Cerebellar nuclear complex (tissue), 1 donor: ENCODE results near the gene HSPB1.
A peak's percentile ranks its signal among the peaks of the same experiment; 100 is the strongest.
"Not testable (repeated sequence)": the region's sequence is repeated elsewhere in the genome, so short reads cannot be mapped to it uniquely, and the experiment has no call there.

Experiments
- DNase-seq, 2 experiments: peaks; one replicate each; lab custom pipeline; 2025; lab: John Stamatoyannopoulos, UW

Gene HSPB1

DNA sequence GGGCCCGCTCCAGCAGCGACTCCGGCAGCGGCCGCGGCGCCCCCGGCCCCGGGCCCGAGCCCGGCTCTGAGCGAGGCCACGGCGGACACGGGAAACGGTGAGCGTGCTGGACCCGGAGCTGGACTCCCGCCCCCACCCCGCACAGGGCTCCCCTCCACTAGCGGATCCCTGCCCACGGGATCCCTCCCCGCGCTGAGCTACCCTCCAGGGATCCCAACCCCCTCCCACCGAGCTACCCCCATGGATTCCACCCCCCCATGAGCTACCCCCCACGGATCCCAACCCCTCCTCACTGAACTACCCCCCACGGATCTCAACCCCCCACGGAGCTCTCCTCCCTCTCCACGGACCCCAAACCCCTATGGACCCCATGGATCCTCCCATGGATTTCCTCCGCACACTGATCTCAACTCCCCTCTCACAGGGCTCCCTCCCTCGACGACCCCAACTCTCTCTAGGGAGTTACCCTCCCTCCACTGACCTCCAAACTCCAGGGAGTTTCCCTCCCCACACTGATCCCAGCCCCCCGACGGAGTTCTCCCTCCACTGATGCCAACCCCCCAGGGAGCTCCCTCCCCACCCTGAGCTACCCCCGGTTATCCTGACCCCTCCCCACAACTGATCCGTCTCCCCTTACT, 20.6 kb upstream of the HSPB1 start:
- DNase-seq, result no peak

DNA sequence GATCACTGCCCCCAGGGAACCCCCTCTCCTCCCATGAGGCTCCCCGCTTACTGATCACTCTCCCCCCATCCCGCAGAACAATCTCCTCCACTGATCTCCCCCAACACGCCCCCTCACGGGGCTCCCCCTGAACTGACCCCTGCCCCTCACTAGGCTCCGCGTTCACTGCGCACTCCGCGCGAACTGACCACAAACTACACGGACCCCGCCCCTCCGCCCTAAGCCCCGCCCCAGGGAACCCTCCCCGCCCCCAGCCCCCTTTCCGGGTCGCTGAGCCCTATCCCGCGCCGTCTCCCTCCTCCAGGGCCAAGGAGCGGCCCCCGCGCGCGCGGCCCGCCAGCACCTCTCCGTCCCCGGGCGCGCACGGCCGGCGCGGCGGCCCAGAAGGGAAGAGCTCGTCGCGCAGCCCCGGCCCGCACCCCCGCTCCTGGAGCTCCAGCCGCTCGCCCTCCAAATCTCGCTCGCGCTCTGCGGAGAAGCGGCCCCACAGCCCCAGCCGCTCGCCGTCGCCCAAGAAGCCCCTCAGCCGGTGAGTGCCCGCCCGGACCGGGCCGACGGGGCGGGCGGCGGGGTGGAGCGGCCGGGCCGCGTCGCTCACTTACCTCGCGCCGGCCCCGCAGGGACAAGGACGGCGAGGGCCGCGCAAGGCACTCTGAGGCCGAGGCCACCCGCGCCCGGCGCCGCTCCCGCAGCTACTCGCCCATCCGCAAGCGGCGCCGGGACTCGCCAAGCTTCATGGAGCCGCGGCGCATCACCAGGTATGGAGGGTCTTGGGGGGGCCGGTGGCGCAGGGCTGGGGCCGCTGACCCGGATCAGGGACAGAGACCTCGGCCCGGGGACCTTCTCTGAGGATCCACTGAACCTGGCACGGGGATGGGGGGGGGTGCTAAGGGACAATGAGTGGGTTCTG, 19.9 kb upstream of the HSPB1 start:
- no peak for DNase-seq

DNA sequence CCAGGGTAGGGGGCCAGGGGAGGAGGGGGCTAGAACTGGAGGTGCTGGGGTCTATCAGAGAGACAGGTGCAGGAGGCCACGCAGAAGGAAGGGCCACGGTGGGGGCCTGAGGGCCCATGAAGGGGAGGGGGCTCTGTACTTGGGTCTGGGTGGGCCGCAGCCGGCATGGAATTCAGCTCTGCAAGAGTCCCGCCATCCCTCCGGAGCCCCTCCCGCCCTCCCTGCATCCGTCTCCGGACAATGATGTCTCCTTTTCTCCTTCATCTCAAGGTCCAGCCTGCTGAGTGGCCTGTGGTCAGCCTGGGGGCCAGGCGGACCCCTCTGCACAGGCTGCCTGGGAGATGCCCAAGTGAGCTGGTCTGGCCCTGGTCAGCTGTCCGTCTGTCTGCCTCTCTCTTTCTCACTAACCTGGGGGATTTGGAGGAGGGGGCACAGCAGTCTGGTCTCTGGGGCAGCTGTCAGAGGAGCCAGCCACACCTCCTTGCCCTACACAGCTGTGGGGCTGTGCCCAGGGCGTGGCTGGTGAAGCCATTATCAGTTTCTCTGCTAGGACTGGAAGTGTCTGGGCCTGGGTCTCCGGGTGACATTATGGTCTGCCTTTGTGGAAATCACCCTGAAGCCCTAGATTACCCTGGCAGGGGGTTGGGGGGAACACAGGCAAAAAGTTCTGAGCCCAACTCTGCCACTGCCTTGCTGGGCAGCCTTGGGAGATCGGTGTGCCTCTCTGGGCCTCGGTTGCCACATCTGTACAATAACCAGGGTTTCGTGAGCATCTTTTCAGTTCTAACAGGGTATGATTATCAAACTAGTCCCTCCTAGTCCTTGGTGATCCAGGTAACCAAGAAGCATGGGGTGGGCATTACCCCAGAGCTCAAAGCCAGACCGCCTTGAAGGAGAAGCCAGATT, 19.0 kb upstream of the HSPB1 start:
- DNase-seq, result no peak

DNA sequence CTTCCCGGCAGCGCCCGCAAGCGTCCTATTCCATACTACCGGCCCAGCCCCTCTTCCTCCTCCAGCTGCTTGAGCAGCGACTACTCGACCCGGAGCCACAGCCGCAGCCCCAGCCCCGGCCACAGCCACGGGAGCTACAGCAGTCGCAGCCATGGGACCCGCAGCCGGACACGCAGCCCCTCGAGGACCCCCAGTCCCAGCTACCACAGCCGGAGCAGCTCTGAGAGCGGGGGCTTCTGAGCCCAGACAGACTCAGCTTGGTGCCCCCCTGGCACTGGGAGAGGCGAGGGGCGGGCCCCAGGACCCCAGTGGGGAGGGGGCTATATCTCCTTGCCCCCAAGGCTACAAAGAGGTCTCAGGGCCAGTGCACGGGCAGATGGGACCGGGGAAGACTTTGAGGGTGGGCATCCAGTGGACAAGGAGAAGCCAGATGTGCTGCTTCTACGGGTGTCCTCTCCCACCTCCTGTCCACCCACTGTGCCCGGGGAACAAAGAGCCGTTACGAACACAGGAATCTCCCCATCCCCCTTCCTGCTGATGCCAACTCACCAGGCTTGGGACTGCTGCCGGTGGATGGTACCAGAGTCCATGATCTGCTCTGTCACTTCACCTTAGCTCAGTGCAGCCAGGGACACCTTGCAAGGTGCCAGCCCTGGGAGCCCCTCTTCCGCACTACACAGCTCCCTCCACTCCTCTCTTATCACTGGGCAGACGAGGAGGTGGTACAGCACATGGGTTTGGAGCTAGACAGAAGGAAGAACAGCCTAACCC, 16.7 kb upstream of the HSPB1 start:
- no peak for DNase-seq

DNA sequence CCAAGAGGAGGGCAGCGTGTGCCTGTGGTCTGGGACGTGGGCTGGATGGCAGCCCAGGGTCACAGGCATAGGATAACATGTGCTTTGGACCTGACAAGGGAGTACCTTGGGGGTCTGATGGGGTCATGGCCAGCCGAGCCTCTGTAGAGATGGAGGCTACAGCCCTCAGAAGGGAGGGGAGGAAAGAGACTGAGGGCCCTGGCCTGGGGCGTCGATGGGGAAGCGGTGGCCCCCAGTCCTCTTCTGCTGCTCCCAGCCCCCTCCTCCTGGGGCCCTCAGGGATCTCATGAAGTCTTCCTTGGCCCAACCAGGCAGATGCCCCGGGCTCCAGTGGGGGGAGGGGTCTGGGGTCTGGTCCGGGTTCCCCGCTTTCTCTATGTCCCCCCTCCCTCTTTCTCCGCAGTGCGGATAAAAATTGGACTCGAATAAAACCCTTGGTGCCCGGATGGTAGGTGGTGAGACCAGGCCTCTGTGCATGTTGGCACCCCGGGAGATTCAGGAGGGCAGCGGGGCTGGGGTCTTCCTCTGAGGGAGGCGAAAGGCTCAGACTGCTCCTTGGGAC, 15.6 kb upstream of the HSPB1 start:
- DNase-seq, result no peak

DNA sequence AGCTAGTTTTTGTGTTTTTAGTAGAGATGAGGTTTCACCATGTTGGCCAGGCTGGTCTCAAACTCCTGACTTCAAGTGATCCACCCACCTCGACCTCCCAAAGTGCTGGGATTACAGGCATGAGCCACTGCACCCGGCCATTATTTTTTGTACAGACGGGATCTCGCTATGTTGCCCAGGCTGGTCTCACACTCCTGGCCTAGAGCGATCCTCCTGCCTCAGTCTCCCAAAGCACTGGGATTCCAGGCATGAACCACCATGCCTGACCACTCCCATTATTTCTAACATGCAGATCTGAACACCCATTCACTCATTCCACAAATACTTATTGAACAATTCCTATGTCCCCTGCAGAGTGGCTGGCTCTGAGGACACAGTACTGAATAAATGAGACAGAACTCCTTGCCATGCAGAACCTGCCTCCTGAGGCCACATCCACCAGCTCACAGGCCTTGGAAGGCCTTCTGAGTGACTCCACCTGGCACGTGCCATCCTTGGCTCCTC, 11.6 kb upstream of the HSPB1 start:
- not testable (repeated sequence) for DNase-seq

DNA sequence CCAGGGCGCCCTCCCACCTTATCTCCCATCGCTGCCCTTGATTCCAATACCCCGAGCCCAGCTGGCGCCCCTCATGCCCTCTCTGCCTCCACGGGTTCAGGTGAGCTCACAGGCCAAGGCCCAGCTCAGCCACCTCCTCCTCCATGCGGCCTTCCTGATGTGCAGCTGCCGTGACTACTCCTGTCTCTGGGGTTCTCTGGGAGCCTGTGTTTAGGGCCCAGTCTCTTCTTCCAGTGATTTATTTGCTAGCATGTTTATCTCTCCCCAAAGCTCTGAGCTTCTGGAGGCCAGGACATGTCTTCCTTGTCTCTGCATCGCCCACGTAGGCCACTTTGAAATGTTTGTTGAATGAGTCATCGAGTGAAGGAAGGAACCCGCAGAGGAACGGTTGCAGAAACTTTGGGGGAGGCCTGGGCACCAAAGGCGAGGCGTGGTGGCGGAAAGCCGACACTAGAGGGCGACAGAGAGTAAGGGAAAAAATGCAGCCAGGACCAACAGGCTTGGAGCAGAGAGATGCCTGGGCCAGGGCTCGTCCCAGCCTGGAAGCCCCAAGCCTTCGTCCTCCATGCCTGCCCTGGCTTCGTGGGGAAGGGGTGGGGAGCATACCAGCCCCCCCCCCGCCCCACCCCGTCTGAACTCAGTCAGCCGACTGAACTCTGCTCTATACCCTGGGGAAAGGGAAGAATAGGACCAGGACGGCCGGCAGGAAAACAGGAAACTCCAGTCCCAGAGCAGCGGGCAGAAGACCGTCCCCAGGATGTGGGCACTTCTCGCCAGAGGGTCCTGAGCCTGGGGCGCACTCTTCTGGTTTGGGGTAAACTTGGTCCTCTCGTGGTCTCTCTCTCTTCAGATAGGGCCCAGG, 10.9 kb upstream of the HSPB1 start:
- peak in 1 of 2 experiments; percentile 57 for DNase-seq

DNA sequence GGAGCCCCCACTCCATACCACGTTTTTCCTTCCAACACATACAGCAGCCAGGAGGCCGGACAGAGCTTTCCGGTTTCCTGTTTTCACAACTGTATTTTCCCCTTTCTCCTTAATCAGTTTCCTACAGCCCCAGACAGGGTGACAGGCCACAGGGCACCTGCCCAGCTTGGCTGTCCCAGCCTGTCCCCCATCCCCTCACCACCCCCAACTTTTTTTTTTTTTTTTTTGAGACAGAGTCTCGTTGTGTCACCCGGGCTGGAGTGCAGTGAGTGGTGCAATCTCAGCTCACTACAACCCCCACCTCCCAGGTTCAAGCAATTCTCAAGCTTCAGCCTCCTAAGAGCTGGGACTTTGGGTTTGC, 10.3 kb upstream of the HSPB1 start:
- no peak for DNase-seq

DNA sequence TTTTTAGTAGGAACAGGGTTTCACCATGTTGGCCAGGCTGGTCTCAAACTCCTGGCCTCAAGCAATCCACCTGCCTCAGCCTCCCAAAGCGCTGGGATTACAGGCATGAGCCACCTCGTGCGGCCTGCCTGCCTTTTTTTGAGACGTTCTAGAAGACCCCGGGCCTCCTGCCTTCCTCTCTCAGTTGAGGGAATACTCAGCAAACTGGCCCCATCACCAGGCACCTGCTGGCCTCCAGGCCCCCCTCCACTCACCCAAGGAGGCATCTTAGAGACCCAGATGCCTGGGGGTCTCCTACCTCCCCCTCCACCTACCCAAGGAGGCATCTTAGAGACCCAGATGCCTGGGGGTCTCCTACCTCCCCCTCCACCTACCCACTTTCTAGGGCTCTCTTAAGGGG, 9.6 kb upstream of the HSPB1 start:
- DNase-seq, result not testable (repeated sequence)

DNA sequence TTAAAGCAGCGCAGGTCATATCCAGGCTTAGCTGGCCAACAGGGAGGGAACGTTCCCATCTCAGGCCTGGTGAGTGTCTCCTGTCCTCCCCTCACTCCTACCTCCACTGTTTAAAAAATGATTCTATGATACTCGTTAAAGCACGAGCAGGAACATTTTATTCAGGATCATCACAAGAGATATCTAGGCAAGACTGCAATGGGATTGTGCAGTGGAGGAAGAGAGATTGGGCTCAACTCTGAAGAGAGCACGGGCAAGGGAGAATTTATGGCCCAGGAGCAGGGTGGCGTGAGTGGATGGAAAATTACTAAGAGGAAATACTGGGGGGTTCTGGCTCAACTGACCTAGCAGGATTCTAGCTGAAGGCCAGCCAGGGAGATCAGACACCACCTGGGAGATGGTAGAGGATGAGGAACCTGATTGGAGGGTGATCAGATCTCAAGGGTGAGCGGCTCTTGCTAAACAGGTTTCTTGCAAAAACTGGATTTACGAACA, 9.0 kb upstream of the HSPB1 start:
- no peak for DNase-seq

DNA sequence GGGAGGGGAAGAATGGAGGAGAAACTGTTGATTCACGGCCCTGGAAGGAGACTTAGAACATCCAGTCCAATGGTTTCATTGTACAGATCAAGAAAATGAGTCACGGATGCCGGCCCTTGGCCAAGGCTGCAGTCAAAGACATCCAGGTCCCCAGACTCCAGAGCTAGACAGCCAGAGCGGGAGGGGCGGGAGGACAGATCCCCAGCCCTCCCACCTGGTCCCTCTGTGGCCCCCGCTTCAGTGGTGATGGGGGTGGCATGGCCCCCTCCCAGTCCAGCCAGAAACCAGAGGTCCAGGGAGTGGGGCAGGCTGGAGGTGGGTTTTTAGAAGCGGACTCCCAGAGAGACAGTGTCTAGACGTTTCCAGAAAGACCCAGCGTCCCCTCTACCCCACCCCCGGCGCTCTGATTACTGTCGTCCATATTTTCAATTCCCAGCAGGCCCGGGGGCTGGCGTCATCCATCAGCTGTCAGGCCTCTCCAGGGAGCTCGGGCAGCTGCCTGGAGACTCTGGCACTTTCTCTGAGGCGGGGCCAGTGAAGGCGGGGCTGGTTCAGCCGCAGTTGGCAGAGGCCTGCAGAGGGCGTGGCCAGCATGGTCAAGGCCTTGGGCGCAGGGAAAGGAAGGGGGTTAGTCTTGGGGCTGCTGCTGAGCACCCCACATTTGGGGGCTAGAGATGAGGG, 8.0 kb upstream of the HSPB1 start:
- no peak for DNase-seq

DNA sequence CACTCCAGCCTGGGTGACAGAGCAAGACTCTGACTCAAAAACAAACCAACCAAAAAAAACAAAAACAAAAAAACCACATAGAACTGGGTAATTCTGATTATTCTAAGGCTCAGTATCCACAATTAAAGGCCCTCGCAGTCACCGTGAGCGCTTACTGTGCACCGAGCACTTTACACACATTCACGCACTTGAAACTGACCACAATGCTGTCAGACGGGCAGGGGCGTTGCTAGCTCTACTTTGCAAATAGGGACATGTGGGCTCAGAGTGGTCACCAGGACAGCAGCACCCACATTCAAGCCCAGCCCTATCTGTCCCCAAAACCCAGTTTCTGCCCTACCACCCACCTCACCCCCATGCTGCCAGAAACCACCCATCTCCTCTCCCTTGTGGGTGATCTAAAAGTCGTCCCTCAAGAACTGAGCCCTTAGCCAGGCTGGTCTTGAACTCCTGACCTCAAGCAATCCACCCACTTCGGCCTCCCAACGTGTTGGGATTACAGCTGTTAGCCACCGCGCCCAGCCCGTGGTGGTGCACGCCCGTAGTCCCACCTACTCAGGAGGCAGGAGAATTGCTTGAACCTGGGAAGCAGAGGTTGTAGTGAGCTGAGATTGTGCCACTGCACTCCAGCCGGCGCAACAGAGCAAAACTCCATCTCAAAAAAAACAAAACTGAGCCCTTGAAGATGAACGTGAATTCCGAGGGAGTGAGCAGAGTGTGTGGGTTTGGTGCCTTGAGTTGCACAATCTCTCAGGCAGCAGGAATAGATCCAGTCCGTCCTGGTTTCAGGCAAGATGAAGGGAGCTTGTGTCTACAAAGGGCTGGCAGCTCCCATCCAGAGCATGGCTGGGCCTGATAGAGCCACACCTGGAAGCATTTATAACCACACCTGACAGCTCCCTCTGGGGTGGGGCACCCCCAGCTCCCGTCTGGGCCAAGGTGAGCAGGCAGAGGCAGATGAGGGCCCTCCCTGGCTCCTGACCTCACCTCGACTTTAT, 5.4 kb upstream of the HSPB1 start:
- no peak for DNase-seq

DNA sequence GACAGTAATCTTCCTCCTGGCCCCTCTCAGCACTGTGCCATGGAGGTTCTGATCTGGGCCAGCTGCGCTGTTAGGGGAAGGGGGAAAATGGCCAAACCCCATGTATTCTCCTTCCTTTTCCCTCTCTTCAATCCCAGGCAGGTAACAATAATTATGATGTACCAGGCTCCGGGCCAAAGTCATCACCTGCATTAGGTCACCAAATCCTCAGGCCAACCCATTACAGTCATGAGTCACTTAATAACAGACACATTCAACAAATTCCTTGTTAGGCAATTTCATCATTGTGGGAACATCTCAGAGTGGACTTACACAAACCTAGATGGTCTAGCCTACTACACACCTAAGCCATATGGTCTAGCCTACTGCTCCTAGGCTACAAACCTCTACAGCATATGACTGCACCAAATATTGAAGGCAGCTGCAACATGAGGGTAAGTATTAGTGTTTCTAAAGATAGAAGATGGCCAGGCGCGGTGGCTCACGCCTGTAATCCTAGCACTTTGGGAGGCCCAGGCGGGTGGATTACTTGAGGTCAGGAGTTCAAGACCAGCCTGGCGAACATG, 2.2 kb upstream of the HSPB1 start:
- DNase-seq, result no peak

DNA sequence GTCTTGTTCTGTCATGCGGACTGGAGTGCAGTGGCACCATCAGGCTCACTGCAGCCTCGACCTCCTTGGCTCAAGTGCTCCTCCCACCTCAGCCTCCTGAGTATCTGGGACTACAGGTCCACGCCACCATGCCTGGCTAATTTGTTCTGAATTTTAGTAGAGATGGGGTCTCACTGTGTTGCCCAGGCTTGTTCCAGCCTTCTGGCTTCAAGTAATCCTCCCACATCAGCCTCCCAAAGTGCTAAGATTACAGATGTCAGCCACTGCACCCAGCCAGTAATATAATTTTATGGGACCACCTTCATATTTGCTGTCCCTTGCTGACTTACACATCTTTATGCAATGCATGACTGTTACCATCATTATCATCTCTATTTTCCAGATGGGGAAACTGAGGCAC, 1.5 kb upstream of the HSPB1 start:
- DNase-seq, result no peak

DNA sequence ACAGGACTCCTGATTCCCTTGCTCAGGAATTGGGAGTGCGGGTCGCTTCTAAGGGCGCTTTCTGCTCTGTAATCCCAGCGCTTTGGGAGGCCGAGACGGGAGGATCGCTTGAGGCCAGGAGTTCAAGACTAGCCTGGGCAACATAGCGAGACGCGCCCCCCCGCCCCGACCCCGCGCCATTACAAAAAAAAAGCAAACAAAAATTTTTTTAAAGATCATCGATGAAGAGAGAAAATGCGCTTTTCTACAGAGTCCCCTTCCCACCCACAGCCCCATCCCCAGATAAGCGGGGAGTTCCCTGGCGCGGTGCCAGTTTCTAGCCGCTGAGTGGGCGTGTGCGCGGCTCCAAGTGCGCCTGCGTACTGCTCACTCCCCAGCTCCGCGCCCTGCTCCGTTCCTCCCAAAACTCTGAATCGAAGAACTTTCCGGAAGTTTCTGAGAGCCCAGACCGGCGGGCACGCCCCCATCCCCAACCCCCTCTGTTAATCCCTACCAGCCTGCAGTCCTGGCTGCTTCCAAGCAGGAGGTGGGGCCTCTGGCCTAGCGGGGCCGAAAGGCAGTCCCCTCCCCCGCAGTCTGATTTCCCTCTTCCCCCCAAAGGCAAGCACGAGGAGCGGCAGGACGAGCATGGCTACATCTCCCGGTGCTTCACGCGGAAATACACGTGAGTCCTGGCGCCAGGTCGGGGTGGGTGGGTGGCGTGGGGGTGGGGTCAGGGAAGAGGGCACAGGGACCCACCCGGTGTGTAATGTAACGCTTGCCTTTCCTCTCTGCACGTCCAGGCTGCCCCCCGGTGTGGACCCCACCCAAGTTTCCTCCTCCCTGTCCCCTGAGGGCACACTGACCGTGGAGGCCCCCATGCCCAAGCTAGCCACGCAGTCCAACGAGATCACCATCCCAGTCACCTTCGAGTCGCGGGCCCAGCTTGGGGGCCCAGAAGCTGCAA, 1.0 kb downstream of the HSPB1 start:
- no peak for DNase-seq

DNA sequence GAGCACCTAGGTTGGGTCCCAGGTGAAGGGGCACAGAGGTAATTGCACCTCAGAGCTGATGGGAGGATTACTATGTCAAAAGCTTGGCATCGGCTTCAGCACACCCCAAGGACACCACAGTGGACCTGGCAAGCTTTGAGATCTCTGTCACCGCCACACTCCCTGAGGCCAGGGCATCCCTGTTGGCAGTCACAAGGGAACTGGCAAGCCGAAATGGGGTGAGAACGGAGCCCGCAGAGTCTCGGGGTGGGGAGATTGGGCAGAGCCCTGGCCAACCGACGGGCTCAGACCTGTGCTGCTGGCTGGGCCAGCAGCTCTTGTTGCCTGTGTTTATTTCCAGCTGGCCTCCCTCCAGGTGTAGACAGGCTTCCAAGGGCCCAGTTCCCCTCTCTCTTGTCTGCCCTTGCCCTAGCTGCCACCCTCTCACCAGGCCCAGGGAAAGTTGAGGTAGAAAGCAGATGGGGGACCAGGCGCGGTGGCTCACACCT, 2.5 kb downstream of the HSPB1 start:
- peak; percentile 24 to 40 for DNase-seq
